GM12878 (cell line): ENCODE measurements around the gene CCNYL1. TPM values are rescaled to one million over a fixed set of nuclear protein-coding genes. Genes with fewer than 3 reads are reported as not detected.
A peak's percentile ranks its signal among the peaks of the same experiment; 100 is the strongest.

Experiments used
- EZH2 ChIP-seq: IDR thresholded peaks from 2 replicates; pipeline ENCODE4 v1.6.1; 2012; ENCODE audit warnings: low read depth, mild to moderate bottlenecking, control low read depth, inconsistent platforms, low read length, borderline replicate concordance; ENCODE audit not compliant: control insufficient read depth
- IKZF2 ChIP-seq, 2 experiments: fragments of 450-650 bp; IDR thresholded peaks; 2 replicates each; pipeline ENCODE4 v1.6.1; 2017; ENCODE audit warnings: mild to moderate bottlenecking in 2 of 2, moderate library complexity in 2 of 2
- JUND ChIP-seq: IDR thresholded peaks from 2 replicates; pipeline ENCODE4 v1.6.1; 2012; ENCODE audit warnings: low read depth, mild to moderate bottlenecking, low read length, improper control_type of control experiment, moderate library complexity
- LARP7 ChIP-seq: fragments of 450-650 bp; IDR thresholded peaks from 2 replicates; pipeline ENCODE4 v1.6.1; 2017; ENCODE audit warnings: mild to moderate bottlenecking
- MYB ChIP-seq: fragments of 150-350 bp; IDR thresholded peaks from 2 replicates; pipeline ENCODE4 v1.6.1; 2014; ENCODE audit warnings: mild to moderate bottlenecking, low read depth, low read length, borderline replicate concordance
- NR2F1 ChIP-seq: fragments of 450-650 bp; conservative IDR thresholded peaks from 2 replicates; pipeline ENCODE4 v1.6.1; 2017; ENCODE audit warnings: mild to moderate bottlenecking
- POLR2A ChIP-seq: IDR thresholded peaks from 2 replicates; pipeline ENCODE4 v1.6.1; 2011; ENCODE audit warnings: low read depth, mild to moderate bottlenecking, low read length
- RBBP5 ChIP-seq: fragments of 200-600 bp; sonication (generic); conservative IDR thresholded peaks from 2 replicates; pipeline ENCODE4 v1.6.1; 2016
- SIX5 ChIP-seq: IDR thresholded peaks from 2 replicates; pipeline ENCODE4 v1.6.1; 2011; ENCODE audit warnings: mild to moderate bottlenecking, low read depth, low read length, moderate library complexity; ENCODE audit not compliant: severe bottlenecking
- SMARCA5 ChIP-seq: fragments of 450-650 bp; IDR thresholded peaks from 2 replicates; pipeline ENCODE4 v1.6.1; 2017; ENCODE audit warnings: mild to moderate bottlenecking
- ZSCAN29 ChIP-seq: fragments of 450-650 bp; IDR thresholded peaks from 2 replicates; pipeline ENCODE4 v1.6.1; 2017; ENCODE audit warnings: mild to moderate bottlenecking, moderate library complexity
- ZZZ3 ChIP-seq: IDR thresholded peaks from 2 replicates; pipeline ENCODE4 v1.6.1; 2011; ENCODE audit warnings: low read depth; ENCODE audit not compliant: control insufficient read depth, insufficient read length
- polyA plus RNA-seq, 11 experiments: library from polyadenylated mRNA; depleted of rRNA in 4 of 11; unstranded in 6 of 11; stranded (reverse) in 5 of 11; fragments of >200 nt; fragmentation: Nextera tagmentation in 4 of 11; fragmentation: Illumina TruSeq in 1 of 11; extraction: Ambion mirVana in 4 of 11; extraction: Trizol in 1 of 11; gene quantifications; 1 replicate in 1 of 11; 2 replicates in 10 of 11; pipeline versions ENCODE4 v1.2.1 to v1.2.3, GENCODE V29; 2011 to 2016; ENCODE audit warnings: inconsistent platforms in 2 of 11, missing spikeins in 2 of 11, low read depth in 1 of 11
- total RNA-seq, 4 experiments: library from RNA; depleted of rRNA in 3 of 4; stranded (reverse); fragments of >200 nt in 3 of 4; fragmentation: Illumina TruSeq in 1 of 4; extraction: Trizol in 1 of 4; gene quantifications; 2 replicates each; pipeline versions ENCODE4 v1.2.1 to v1.2.3, GENCODE V29; 2013 to 2021
- TF ChIP-seq, protein P1 (sequence below): IDR thresholded peaks from 2 replicates; pipeline ENCODE4 v1.6.1; 2012; ENCODE audit warnings: improper control_type of control experiment, low read depth, low read length; ENCODE audit not compliant: insufficient replicate concordance
- TF ChIP-seq, protein P2 (sequence below): fragments of 450-650 bp; IDR thresholded peaks from 2 replicates; pipeline ENCODE4 v1.6.1; 2016; ENCODE audit warnings: mild to moderate bottlenecking
- TF ChIP-seq, protein P3 (sequence below): IDR thresholded peaks from 2 replicates; pipeline ENCODE4 v1.6.1; 2012; ENCODE audit warnings: mild to moderate bottlenecking, low read depth, low read length
- TF ChIP-seq, protein P4 (sequence below): fragments of 450-650 bp; IDR thresholded peaks from 2 replicates; pipeline ENCODE4 v1.6.1; 2018; ENCODE audit warnings: borderline replicate concordance, mild to moderate bottlenecking; ENCODE audit not compliant: partially characterized antibody
- TF ChIP-seq, protein P5 (sequence below): fragments of 450-650 bp; IDR thresholded peaks from 2 replicates; pipeline ENCODE4 v1.6.1; 2017; ENCODE audit warnings: low read depth, mild to moderate bottlenecking, moderate library complexity

The CCNYL1 gene
- total and polyA plus RNA-seq, 10 of the 15 experiments (the other 5 are each of a cell fraction or from before 2014, with no cell fraction given): 1.8 to 12.3 (median 5.9) TPM

DNA sequence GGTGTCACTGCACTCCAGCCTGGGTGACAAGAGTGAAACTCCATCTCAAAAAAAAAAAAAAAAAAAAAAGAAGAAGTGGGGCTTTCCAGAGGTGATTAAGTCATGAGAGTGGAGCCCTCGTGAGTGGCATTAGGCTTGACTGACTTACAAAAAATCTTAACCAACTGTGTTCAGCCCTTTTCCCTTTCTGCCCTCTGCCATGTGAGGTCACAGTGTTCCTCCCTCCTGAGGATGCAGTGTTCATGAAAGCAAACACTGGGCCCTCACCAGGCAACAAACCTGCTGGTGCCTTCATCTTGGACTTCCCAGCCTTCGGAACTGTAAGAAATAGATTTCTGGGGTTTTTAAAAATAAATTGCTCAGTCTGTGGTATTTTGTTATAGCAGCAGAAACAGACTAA lies 49.2 kb upstream of the CCNYL1 start (continued):
- TF ChIP-seq, protein P1, sequence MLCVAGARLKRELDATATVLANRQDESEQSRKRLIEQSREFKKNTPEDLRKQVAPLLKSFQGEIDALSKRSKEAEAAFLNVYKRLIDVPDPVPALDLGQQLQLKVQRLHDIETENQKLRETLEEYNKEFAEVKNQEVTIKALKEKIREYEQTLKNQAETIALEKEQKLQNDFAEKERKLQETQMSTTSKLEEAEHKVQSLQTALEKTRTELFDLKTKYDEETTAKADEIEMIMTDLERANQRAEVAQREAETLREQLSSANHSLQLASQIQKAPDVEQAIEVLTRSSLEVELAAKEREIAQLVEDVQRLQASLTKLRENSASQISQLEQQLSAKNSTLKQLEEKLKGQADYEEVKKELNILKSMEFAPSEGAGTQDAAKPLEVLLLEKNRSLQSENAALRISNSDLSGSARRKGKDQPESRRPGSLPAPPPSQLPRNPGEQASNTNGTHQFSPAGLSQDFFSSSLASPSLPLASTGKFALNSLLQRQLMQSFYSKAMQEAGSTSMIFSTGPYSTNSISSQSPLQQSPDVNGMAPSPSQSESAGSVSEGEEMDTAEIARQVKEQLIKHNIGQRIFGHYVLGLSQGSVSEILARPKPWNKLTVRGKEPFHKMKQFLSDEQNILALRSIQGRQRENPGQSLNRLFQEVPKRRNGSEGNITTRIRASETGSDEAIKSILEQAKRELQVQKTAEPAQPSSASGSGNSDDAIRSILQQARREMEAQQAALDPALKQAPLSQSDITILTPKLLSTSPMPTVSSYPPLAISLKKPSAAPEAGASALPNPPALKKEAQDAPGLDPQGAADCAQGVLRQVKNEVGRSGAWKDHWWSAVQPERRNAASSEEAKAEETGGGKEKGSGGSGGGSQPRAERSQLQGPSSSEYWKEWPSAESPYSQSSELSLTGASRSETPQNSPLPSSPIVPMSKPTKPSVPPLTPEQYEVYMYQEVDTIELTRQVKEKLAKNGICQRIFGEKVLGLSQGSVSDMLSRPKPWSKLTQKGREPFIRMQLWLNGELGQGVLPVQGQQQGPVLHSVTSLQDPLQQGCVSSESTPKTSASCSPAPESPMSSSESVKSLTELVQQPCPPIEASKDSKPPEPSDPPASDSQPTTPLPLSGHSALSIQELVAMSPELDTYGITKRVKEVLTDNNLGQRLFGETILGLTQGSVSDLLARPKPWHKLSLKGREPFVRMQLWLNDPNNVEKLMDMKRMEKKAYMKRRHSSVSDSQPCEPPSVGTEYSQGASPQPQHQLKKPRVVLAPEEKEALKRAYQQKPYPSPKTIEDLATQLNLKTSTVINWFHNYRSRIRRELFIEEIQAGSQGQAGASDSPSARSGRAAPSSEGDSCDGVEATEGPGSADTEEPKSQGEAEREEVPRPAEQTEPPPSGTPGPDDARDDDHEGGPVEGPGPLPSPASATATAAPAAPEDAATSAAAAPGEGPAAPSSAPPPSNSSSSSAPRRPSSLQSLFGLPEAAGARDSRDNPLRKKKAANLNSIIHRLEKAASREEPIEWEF: no peak
- TF ChIP-seq, protein P2, sequence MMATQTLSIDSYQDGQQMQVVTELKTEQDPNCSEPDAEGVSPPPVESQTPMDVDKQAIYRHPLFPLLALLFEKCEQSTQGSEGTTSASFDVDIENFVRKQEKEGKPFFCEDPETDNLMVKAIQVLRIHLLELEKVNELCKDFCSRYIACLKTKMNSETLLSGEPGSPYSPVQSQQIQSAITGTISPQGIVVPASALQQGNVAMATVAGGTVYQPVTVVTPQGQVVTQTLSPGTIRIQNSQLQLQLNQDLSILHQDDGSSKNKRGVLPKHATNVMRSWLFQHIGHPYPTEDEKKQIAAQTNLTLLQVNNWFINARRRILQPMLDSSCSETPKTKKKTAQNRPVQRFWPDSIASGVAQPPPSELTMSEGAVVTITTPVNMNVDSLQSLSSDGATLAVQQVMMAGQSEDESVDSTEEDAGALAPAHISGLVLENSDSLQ: peak; percentile 91
- TF ChIP-seq, protein P3, sequence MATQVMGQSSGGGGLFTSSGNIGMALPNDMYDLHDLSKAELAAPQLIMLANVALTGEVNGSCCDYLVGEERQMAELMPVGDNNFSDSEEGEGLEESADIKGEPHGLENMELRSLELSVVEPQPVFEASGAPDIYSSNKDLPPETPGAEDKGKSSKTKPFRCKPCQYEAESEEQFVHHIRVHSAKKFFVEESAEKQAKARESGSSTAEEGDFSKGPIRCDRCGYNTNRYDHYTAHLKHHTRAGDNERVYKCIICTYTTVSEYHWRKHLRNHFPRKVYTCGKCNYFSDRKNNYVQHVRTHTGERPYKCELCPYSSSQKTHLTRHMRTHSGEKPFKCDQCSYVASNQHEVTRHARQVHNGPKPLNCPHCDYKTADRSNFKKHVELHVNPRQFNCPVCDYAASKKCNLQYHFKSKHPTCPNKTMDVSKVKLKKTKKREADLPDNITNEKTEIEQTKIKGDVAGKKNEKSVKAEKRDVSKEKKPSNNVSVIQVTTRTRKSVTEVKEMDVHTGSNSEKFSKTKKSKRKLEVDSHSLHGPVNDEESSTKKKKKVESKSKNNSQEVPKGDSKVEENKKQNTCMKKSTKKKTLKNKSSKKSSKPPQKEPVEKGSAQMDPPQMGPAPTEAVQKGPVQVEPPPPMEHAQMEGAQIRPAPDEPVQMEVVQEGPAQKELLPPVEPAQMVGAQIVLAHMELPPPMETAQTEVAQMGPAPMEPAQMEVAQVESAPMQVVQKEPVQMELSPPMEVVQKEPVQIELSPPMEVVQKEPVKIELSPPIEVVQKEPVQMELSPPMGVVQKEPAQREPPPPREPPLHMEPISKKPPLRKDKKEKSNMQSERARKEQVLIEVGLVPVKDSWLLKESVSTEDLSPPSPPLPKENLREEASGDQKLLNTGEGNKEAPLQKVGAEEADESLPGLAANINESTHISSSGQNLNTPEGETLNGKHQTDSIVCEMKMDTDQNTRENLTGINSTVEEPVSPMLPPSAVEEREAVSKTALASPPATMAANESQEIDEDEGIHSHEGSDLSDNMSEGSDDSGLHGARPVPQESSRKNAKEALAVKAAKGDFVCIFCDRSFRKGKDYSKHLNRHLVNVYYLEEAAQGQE: no peak
- peak; percentile 54 for TF ChIP-seq POLR2A
- TF ChIP-seq SIX5: no peak
- no peak for TF ChIP-seq ZZZ3
- TF ChIP-seq, protein P4, sequence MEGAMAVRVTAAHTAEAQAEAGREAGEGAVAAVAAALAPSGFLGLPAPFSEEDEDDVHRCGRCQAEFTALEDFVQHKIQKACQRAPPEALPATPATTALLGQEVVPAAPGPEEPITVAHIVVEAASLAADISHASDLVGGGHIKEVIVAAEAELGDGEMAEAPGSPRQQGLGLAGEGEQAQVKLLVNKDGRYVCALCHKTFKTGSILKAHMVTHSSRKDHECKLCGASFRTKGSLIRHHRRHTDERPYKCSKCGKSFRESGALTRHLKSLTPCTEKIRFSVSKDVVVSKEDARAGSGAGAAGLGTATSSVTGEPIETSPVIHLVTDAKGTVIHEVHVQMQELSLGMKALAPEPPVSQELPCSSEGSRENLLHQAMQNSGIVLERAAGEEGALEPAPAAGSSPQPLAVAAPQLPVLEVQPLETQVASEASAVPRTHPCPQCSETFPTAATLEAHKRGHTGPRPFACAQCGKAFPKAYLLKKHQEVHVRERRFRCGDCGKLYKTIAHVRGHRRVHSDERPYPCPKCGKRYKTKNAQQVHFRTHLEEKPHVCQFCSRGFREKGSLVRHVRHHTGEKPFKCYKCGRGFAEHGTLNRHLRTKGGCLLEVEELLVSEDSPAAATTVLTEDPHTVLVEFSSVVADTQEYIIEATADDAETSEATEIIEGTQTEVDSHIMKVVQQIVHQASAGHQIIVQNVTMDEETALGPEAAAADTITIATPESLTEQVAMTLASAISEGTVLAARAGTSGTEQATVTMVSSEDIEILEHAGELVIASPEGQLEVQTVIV: no peak
- TF ChIP-seq MYB: no peak
- no peak for TF ChIP-seq JUND
- TF ChIP-seq, protein P5, sequence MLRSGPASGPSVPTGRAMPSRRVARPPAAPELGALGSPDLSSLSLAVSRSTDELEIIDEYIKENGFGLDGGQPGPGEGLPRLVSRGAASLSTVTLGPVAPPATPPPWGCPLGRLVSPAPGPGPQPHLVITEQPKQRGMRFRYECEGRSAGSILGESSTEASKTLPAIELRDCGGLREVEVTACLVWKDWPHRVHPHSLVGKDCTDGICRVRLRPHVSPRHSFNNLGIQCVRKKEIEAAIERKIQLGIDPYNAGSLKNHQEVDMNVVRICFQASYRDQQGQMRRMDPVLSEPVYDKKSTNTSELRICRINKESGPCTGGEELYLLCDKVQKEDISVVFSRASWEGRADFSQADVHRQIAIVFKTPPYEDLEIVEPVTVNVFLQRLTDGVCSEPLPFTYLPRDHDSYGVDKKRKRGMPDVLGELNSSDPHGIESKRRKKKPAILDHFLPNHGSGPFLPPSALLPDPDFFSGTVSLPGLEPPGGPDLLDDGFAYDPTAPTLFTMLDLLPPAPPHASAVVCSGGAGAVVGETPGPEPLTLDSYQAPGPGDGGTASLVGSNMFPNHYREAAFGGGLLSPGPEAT: peak; percentile 98
- no peak for TF ChIP-seq SMARCA5
- no peak for TF ChIP-seq ZSCAN29
- TF ChIP-seq NR2F1: peak; percentile 76
- no peak for TF ChIP-seq RBBP5
- TF ChIP-seq EZH2: no peak
- TF ChIP-seq LARP7: no peak
- peak; percentile 57 to 63 for TF ChIP-seq IKZF2 (IDR thresholded peaks at IDR 0.05)
